ENCODE data around the gene FHL3. TPM values are rescaled to one million over a fixed set of nuclear protein-coding genes. Genes with fewer than 3 reads are reported as not detected.

Gene FHL3
- total and polyA plus RNA-seq, 9 of the 15 experiments (the other 6 are each of a cell fraction or from before 2014, with no cell fraction given), result 6.1 to 144 (median 34.1) TPM

- TF ChIP-seq ZNF143 (CRISPR knock-in tag; IDR thresholded peaks at IDR 0.05) (no peak), E2F1 (CRISPR knock-in tag; IDR thresholded peaks at IDR 0.05) (0 out of 2 replicates have a peak, but pooled peaks have one; percentile 41), HDAC1 (IDR thresholded peaks at IDR 0.05) (peak in 1 of 2 experiments; percentile 87; a peak in 2 of 4 replicates), ZNF699 (CRISPR knock-in tag; IDR thresholded peaks at IDR 0.05; ENCODE audit: insufficient replicate concordance) (no peak), ELF2 (CRISPR knock-in tag; IDR thresholded peaks at IDR 0.05) (peak; percentile 87), RCOR1 (IDR thresholded peaks at IDR 0.05; ENCODE audit: borderline replicate concordance in 1 of 2, low read depth in 2 of 2, low read length in 2 of 2) (peak in 1 of 2 experiments; percentile 89; a peak in 2 of 4 replicates), YY1 (IDR thresholded peaks at IDR 0.05; ENCODE audit: borderline replicate concordance in 1 of 3, control insufficient read depth in 1 of 3, extremely low read depth in 1 of 3, insufficient read depth in 3 of 3, insufficient read length in 1 of 3, insufficient replicate concordance in 2 of 3, low read depth in 1 of 3, low read length in 2 of 3) (peak in 1 of 3 experiments; percentile 2), ZFP30 (CRISPR knock-in tag; IDR thresholded peaks at IDR 0.05; ENCODE audit: borderline replicate concordance) (no peak), ZBED1 (IDR thresholded peaks at IDR 0.05) (peak; percentile 82; the same call in 1 of the 2 replicates), ZC3H8 (IDR thresholded peaks at IDR 0.05) (no peak), FOS (IDR thresholded peaks at IDR 0.05; ENCODE audit: extremely low read depth, insufficient read length) (peak; percentile 79), KDM1A (IDR thresholded peaks at IDR 0.05) (peak in 1 of 2 experiments; percentile 83; a peak in 3 of 4 replicates), ATF1 (CRISPR knock-in tag; IDR thresholded peaks at IDR 0.05) (no peak), ATF1 (tag; IDR thresholded peaks at IDR 0.05) (peak; percentile 82)
Observed at GRCh38 chr1:37999430-38000232, 5.7 kb downstream of the FHL3 start (continued).
